Tibial nerve (tissue), 4 donors: ENCODE results near the gene MRPS23. TPM values are rescaled to one million over a fixed set of nuclear protein-coding genes. Genes with fewer than 3 reads are reported as not detected.

Experiments
- DNase-seq, 2 donors: peaks; one replicate each; pipeline ENCODE4 v3.0.0-alpha.2; 2019; ENCODE audit warnings: low spot score in 2 of 2
- H3K27ac ChIP-seq, 4 donors: fragments of 200-600 bp; sonication (generic) in 3 of 4; one replicate each; pipeline ENCODE4 v1.5.1; 2017 to 2019; ENCODE audit warnings: mild to moderate bottlenecking in 1 of 4
- H3K27me3 ChIP-seq, 2 donors: fragments of 200-600 bp; sonication (generic) in 1 of 2; one replicate each; pipeline versions ENCODE4 v1.5.1 to v1.6.0; 2017 to 2019
- H3K36me3 ChIP-seq, 3 donors: fragments of 200-600 bp; sonication (generic); one replicate each; pipeline ENCODE4 v1.5.1; 2018 to 2019
- H3K4me1 ChIP-seq, 4 donors: fragments of 200-600 bp; sonication (generic) in 3 of 4; one replicate each; pipeline ENCODE4 v1.5.1; 2017 to 2019
- H3K4me3 ChIP-seq, 4 donors: fragments of 200-600 bp; sonication (generic) in 3 of 4; one replicate each; pipeline ENCODE4 v1.5.1; 2017 to 2019; ENCODE audit warnings: mild to moderate bottlenecking in 1 of 4, moderate library complexity in 1 of 4
- H3K9me3 ChIP-seq, 4 donors: fragments of 200-600 bp; sonication (generic) in 3 of 4; one replicate each; pipeline ENCODE4 v1.5.1; 2017 to 2019
- CTCF ChIP-seq, 5 experiments: fragments of 200-600 bp in 3 of 5; fragments of 450-650 bp in 2 of 5; sonication (generic) in 3 of 5; IDR thresholded peaks; one replicate each; pipeline ENCODE4 v1.5.1; 2016 to 2019; ENCODE audit warnings: antibody characterized with exemption in 5 of 5, mild to moderate bottlenecking in 3 of 5, moderate library complexity in 2 of 5
- EP300 ChIP-seq, 2 donors: sonication (generic); formaldehyde crosslinking; IDR thresholded peaks; one replicate each; pipeline ENCODE4 v1.6.1; 2017; ENCODE audit warnings: antibody characterized with exemption in 2 of 2, mild to moderate bottlenecking in 1 of 2
- POLR2A ChIP-seq, 2 donors: fragments of 450-650 bp; IDR thresholded peaks; one replicate each; pipeline ENCODE4 v1.6.1; 2017; ENCODE audit warnings: antibody characterized with exemption in 2 of 2, mild to moderate bottlenecking in 2 of 2, moderate library complexity in 2 of 2
- WGBS, 2 donors: methylation state at CpG; one replicate each; pipeline ENCODE4 v1.1.5; 2018; 5-methylcytosine and 5-hydroxymethylcytosine counted together
- total RNA-seq, 4 donors: library from RNA; depleted of rRNA; stranded (reverse); fragments of >200 nt; gene quantifications; one replicate each; pipeline ENCODE4 v1.1.0, GENCODE V29; 2016

Gene MRPS23
- total RNA-seq, 4 donors from 2014 or later, result 8.0 to 20.1 (median 9.0) TPM

GRCh38 chr17:57838857-57839570, 10.8 kb downstream of the MRPS23 start:
- Histone ChIP-seq H3K36me3 (peaks cover 0 to 45% (median 15%) of the 10 kb centered on the region in 3 donors), H3K4me1 (no peaks in the 10 kb centered on the region), H3K4me3 (no peak overlapping the region), H3K27me3 (no peaks in the 10 kb centered on the region), H3K27ac (no peak overlapping the region), H3K9me3 (no peaks in the 10 kb centered on the region)
- WGBS, 2 donors, result 84 to 91% methylated on average over 6 of the region's 6 CpGs
- TF ChIP-seq POLR2A (IDR thresholded peaks at IDR 0.05) (no peak), CTCF (IDR thresholded peaks at IDR 0.05) (no peak), EP300 (IDR thresholded peaks at IDR 0.05) (no peak)
- no peak for DNase-seq

- no peaks in the 10 kb centered on the region for H3K27me3 ChIP-seq
- no peak overlapping the region for H3K27ac ChIP-seq
- no peaks in the 10 kb centered on the region for H3K9me3 ChIP-seq
- H3K4me3 ChIP-seq, result no peak overlapping the region
- DNase-seq, result no peak
- no peak for TF ChIP-seq CTCF (IDR thresholded peaks at IDR 0.05)
- no peak for TF ChIP-seq EP300 (IDR thresholded peaks at IDR 0.05)
- TF ChIP-seq POLR2A (IDR thresholded peaks at IDR 0.05), result no peak
- peaks cover 0 to 3% (median 0%) of the 10 kb centered on the region in 4 donors for H3K4me1 ChIP-seq
- peaks cover 0 to 45% (median 15%) of the 10 kb centered on the region in 3 donors for H3K36me3 ChIP-seq
- 74 to 77% methylated on average over 4 of the region's 4 CpGs for WGBS, 2 donors
These were observed 11.4 kb downstream of the MRPS23 start for GRCh38 chr17:57838453-57838852.

GRCh38 chr17:57835333-57835900, 14.4 kb downstream of the MRPS23 start:
- Histone ChIP-seq H3K27me3 (no peaks in the 10 kb centered on the region), H3K9me3 (no peaks in the 10 kb centered on the region), H3K36me3 (peaks cover 0 to 31% (median 15%) of the 10 kb centered on the region in 3 donors), H3K4me1 (peaks cover 0 to 19% (median 8%) of the 10 kb centered on the region in 4 donors), H3K4me3 (no peak overlapping the region), H3K27ac (no peak overlapping the region)
- no peak for DNase-seq
- WGBS, 2 donors, result 84 to 96% methylated on average over 2 of the region's 2 CpGs
- no peak for TF ChIP-seq POLR2A (IDR thresholded peaks at IDR 0.05)
- TF ChIP-seq CTCF (IDR thresholded peaks at IDR 0.05), result no peak
- no peak for TF ChIP-seq EP300 (IDR thresholded peaks at IDR 0.05)

DNA sequence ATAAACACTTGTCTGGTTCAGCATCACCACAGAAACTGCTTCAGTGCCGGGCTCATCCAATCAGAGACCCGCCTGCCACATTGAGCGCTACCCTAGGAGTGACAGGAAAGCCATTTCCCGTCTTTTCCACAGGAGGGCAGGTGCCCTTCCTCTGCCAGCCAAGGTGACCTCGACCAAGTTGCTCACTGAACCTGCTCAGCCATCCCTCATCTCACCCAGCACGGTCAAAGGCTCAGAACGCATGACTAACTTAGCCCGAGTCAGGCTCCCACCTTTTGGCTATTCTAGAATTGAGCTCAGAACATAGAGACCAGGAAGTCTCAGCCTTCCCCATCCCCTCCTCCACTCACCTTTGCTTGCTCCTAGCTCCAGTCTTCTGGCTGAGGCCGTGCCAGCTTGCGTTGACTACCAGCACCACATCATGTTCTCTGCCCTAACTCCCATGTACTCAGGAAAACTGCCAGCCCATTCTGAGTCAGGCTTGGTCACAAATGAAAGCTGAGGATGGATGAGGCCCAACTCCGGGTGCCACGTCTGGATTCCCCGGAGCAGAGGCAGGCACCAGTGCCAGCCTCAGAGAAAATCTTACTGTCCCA, 15.6 kb downstream of the MRPS23 start:
- Histone ChIP-seq H3K9me3 (no peaks in the 10 kb centered on the region), H3K36me3 (peaks cover 0 to 20% (median 8%) of the 10 kb centered on the region in 3 donors), H3K27me3 (no peaks in the 10 kb centered on the region), H3K4me3 (no peak overlapping the region), H3K27ac (no peak overlapping the region), H3K4me1 (peaks cover 0 to 19% (median 8%) of the 10 kb centered on the region in 4 donors)
- DNase-seq, result no peak
- WGBS, 2 donors, result 60 to 66% methylated on average over 13 of the region's 13 CpGs
- TF ChIP-seq CTCF (IDR thresholded peaks at IDR 0.05), result no peak
- no peak for TF ChIP-seq POLR2A (IDR thresholded peaks at IDR 0.05)
- no peak for TF ChIP-seq EP300 (IDR thresholded peaks at IDR 0.05)
